Erythroblast (primary cell): ENCODE measurements around the gene MAP6.

ENCODE experiments used
- GATA1 ChIP-seq: IDR thresholded peaks from 2 replicates; pipeline ENCODE4 v1.6.1; 2011; ENCODE audit warnings: low read depth, mild to moderate bottlenecking, control low read depth, low read length, moderate library complexity
- POLR2A ChIP-seq: IDR thresholded peaks from 2 replicates; pipeline ENCODE4 v1.6.1; 2011; ENCODE audit warnings: mild to moderate bottlenecking, low read length

GRCh38 chr11:75565221-75565814, 103.5 kb downstream of the MAP6 start:
- TF ChIP-seq POLR2A (no peak), GATA1 (no peak)
